ENCODE data around the gene SSR1. TPM values are rescaled to one million over a fixed set of nuclear protein-coding genes. Genes with fewer than 3 reads are reported as not detected.
"Not testable (repeated sequence)": the region's sequence is repeated elsewhere in the genome, so short reads cannot be mapped to it uniquely, and the experiment has no call there.

The SSR1 gene
- total RNA-seq, 6 donors from 2014 or later, result 14.5 to 135 (median 57.7) TPM

DNA sequence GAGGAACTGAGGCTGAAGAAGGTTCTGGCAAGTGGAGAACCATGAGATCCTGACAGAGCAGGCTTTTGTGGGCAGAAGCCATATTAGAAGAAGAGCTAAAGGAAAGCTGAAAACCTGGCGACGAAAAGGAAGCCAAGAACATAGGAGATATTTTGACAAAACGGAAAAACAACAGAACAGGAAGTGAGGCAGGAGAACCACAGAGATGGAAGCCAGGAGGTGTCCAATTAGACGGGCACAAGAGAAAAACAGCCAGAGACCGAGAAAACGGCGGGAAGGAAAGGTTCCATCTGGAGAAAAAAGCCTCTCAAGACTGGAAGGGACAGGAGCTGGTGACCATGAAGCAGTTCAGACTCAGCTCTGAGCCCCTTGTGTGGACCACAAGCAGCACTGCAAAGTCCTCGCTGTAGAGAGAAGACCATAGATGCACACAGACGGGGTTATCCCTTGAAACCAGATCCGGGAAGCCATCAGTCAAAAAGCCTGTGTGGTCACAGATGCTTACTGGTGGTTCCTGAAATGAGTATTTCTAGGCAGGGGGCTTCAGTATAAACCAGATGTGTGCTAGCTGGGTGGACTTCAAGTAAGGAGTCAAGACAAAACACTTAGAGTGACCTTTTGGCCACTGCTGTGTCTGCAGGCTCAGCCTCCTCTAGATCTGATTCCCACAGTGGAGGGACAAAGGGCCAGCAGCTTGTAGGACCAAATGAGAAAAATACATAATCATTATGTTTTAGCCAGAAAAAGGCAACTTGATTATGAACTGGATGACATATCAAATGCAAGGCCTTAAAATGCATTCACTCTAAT lies 30.7 kb downstream of the SSR1 start:
- WGBS, 2 donors, result 56% methylated on average over 10 of the region's 10 CpGs
- TF ChIP-seq, protein P1, sequence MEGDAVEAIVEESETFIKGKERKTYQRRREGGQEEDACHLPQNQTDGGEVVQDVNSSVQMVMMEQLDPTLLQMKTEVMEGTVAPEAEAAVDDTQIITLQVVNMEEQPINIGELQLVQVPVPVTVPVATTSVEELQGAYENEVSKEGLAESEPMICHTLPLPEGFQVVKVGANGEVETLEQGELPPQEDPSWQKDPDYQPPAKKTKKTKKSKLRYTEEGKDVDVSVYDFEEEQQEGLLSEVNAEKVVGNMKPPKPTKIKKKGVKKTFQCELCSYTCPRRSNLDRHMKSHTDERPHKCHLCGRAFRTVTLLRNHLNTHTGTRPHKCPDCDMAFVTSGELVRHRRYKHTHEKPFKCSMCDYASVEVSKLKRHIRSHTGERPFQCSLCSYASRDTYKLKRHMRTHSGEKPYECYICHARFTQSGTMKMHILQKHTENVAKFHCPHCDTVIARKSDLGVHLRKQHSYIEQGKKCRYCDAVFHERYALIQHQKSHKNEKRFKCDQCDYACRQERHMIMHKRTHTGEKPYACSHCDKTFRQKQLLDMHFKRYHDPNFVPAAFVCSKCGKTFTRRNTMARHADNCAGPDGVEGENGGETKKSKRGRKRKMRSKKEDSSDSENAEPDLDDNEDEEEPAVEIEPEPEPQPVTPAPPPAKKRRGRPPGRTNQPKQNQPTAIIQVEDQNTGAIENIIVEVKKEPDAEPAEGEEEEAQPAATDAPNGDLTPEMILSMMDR (IDR thresholded peaks at IDR 0.05), result no peak
- no peak for TF ChIP-seq POLR2A (IDR thresholded peaks at IDR 0.05)
- TF ChIP-seq POLR2AphosphoS5 (IDR thresholded peaks at IDR 0.05), result no peak
- no peak for TF ChIP-seq EP300 (IDR thresholded peaks at IDR 0.05)
- H3K4me3 ChIP-seq, result no peak overlapping the region
- DNase-seq, result no peak
- no peaks in the 10 kb centered on the region for H3K27me3 ChIP-seq
- peaks cover under 1 to 29% (median 2%) of the 10 kb centered on the region in 4 donors for H3K36me3 ChIP-seq
- H3K27ac ChIP-seq, result no peak overlapping the region
- no peaks in the 10 kb centered on the region for H3K9me3 ChIP-seq
- H3K4me1 ChIP-seq, result peaks cover 0 to 1% (median 0%) of the 10 kb centered on the region in 4 donors
- ATAC-seq (ENCODE audit: low FRiP score in 2 of 2), result no peak

DNA sequence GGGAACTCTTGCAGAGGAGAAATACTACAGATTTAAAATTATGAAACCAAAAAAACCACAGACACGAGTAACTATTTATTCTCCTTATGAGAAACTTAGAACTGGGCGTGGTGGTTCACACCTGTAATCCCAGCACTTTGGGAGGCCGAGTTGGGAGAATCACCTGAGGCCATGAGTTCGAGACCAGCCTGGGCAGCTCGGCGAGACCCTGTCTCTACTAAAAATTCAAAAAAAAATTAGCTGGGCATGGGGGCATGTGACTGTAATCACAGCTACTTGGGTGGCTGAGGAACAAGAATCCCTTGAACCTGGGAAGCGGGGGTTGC lies 36.8 kb downstream of the SSR1 start:
- H3K4me1 ChIP-seq, result peaks cover 0 to 6% (median 2%) of the 10 kb centered on the region in 4 donors
- no peaks in the 10 kb centered on the region for H3K9me3 ChIP-seq
- no peak overlapping the region for H3K27ac ChIP-seq
- H3K27me3 ChIP-seq, result no peaks in the 10 kb centered on the region
- no peaks in the 10 kb centered on the region for H3K36me3 ChIP-seq
- WGBS, 2 donors, result 60 to 66% methylated on average over 7 of the region's 7 CpGs
- no peak for DNase-seq
- no peak overlapping the region for H3K4me3 ChIP-seq
- no peak for TF ChIP-seq POLR2A (IDR thresholded peaks at IDR 0.05)
- TF ChIP-seq POLR2AphosphoS5 (IDR thresholded peaks at IDR 0.05), result no peak
- TF ChIP-seq EP300 (IDR thresholded peaks at IDR 0.05), result no peak
- TF ChIP-seq, protein P1 (IDR thresholded peaks at IDR 0.05), result peak in 1 of 6 experiments; percentile 11
- no peak for ATAC-seq (ENCODE audit: low FRiP score in 2 of 2)

DNA sequence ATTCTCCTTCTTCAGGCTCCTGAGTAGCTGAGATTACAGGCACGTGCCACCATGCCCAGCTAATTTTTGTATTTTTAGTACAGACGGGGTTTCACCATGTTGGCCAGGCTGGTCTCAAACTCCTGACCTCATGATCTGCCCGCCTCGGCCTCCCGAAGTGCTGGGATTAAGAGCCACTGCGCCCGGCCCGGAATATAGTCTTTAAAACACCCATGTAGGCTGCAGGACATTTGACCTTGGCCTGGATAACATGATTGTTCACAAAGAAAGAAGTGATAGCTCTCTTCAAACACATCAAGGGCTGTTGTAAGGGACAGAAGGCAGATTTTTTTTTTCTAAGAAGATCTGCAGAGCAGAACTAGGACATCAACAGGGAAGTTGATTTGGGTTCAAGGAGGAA lies 38.5 kb downstream of the SSR1 start:
- H3K27me3 ChIP-seq; H3K4me1 ChIP-seq; DNase-seq; H3K9me3 ChIP-seq; H3K27ac ChIP-seq; H3K36me3 ChIP-seq; ATAC-seq (ENCODE audit: low FRiP score in 2 of 2); H3K4me3 ChIP-seq: not testable (repeated sequence)
- whole genome bisulfite sequencing, 2 donors, result 91 to 93% methylated on average over 8 of the region's 8 CpGs

DNA sequence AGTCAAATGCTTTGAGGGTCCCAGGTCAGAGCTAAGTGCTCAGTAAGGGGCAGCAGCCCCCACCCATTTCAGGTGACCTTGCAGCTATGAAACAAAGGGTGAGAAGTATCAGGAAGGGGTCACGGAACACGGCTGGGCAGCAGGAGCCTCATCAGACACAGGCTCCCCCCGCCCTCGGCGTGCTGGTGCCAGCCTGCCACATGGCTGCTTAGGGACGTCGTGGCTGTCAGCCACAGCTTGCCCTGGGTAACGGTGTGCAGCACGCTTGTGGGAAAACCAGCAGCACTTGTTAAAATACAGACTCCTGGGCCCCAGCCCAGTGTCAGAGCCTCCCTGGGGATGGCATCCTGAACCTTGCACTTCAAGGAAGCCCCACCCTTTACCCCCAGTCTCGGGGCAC lies 39.3 kb downstream of the SSR1 start:
- WGBS, 2 donors, result 68 to 71% methylated on average over 3 to 10 of the region's 10 CpGs
- DNase-seq, result no peak

DNA sequence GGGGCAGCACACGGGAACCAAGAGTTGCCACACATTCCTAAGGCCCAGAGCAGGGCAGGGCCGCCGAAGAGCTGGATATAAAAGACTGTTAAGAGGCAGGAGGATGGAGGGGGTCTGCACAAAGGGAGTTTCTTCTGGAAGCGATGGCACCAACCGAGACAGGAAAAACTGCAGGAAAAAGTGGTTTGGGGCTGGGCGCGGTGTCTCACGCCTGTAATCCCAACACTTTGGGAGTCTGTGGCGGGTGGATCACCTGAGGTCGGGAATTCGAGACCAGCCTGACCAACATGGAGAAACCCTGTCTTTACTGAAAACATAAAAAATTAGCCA lies 41.8 kb downstream of the SSR1 start:
- 38 to 73% methylated on average over 11 of the region's 11 CpGs for WGBS, 2 donors
- ATAC-seq (ENCODE audit: low FRiP score in 2 of 2) (no peak), DNase-seq (no peak)
- TF ChIP-seq, protein P1 (IDR thresholded peaks at IDR 0.05), result no peak
- no peak for TF ChIP-seq EP300 (IDR thresholded peaks at IDR 0.05)
- TF ChIP-seq POLR2A (IDR thresholded peaks at IDR 0.05), result no peak
- no peak for TF ChIP-seq POLR2AphosphoS5 (IDR thresholded peaks at IDR 0.05)
- no peaks in the 10 kb centered on the region for H3K36me3 ChIP-seq
- H3K27me3 ChIP-seq, result no peaks in the 10 kb centered on the region
- no peaks in the 10 kb centered on the region for H3K9me3 ChIP-seq
- H3K4me3 ChIP-seq, result no peak overlapping the region
- peaks cover 0 to 5% (median 0%) of the 10 kb centered on the region in 4 donors for H3K4me1 ChIP-seq
- H3K27ac ChIP-seq, result no peak overlapping the region

More for the DNA sequence above, 39.3 kb downstream of the SSR1 start:
- no peak for ATAC-seq (ENCODE audit: low FRiP score in 2 of 2)
- Histone ChIP-seq H3K27ac (no peak overlapping the region), H3K36me3 (no peaks in the 10 kb centered on the region), H3K9me3 (no peaks in the 10 kb centered on the region), H3K27me3 (no peaks in the 10 kb centered on the region), H3K4me3 (no peak overlapping the region), H3K4me1 (peaks cover 0 to 6% (median 2%) of the 10 kb centered on the region in 4 donors)
- TF ChIP-seq EP300 (IDR thresholded peaks at IDR 0.05) (no peak), POLR2A (IDR thresholded peaks at IDR 0.05) (no peak), POLR2AphosphoS5 (IDR thresholded peaks at IDR 0.05) (no peak)
- TF ChIP-seq, protein P1 (IDR thresholded peaks at IDR 0.05), result no peak
